Measurements from ENCODE around the gene RUBCNL.
A peak's percentile ranks its signal among the peaks of the same experiment; 100 is the strongest.

The RUBCNL gene

DNA sequence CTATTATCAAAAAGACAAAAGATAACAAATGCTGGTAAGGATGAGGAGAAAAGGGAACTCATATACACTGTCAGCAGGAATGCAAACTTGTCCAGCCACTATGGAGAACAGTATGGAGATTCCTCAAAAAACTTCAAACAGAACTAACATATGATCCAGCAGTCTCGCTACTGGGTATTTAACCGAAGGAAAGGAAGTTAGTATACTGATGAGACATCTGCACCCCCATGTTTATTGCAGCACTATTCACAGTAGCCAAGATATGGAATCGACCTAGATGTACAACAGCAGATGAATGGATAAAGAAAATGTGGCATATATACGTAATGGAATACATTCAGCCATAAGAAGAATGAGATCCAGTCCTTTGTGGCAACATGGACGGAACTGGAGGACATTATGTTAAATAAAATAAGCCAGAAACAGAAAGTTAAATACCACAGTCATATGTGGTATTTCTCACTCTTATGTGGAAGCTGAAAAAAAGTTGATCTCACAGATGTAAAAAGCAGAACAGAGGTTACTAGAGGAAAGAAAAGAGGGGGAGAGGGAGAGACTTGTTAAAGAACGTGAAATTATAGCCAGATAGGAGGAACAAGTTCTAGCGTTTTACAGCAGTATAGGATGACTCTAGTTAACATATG lies 83.2 kb downstream of the RUBCNL start:
- H3K4me3 ChIP-seq (ENCODE audit: low read depth, low read length), result no peak overlapping the region
- no peak for TF ChIP-seq CTCF (conservative IDR thresholded peaks at IDR 0.05; ENCODE audit: low read depth, low read length)
- DNase-seq (ENCODE audit: low read depth), result no peak

GRCh38 chr13:46297361-46297811 lies 89.7 kb downstream of the RUBCNL start:
- no peak for TF ChIP-seq CTCF (conservative IDR thresholded peaks at IDR 0.05; ENCODE audit: low read depth, low read length)
- H3K4me3 ChIP-seq (ENCODE audit: low read depth, low read length), result no peak overlapping the region
- DNase-seq (ENCODE audit: low read depth), result peak; percentile 67

GRCh38 chr13:46296921-46297320 lies 90.1 kb downstream of the RUBCNL start:
- DNase-seq (ENCODE audit: low read depth), result peak; percentile 79
- no peak overlapping the region for H3K4me3 ChIP-seq (ENCODE audit: low read depth, low read length)
- TF ChIP-seq CTCF (conservative IDR thresholded peaks at IDR 0.05; ENCODE audit: low read depth, low read length), result no peak

GRCh38 chr13:46296115-46296822 lies 90.8 kb downstream of the RUBCNL start:
- DNase-seq (ENCODE audit: low read depth), result peak; percentile 95
- TF ChIP-seq CTCF (conservative IDR thresholded peaks at IDR 0.05; ENCODE audit: low read depth, low read length), result no peak
- H3K4me3 ChIP-seq (ENCODE audit: low read depth, low read length), result no peak overlapping the region

- no peak overlapping the region for H3K4me3 ChIP-seq (ENCODE audit: low read depth, low read length)
- peak; percentile 84 for DNase-seq (ENCODE audit: low read depth)
- TF ChIP-seq CTCF (conservative IDR thresholded peaks at IDR 0.05; ENCODE audit: low read depth, low read length), result no peak
Measured at GRCh38 chr13:46295491-46296114, 91.4 kb downstream of the RUBCNL start.

DNA sequence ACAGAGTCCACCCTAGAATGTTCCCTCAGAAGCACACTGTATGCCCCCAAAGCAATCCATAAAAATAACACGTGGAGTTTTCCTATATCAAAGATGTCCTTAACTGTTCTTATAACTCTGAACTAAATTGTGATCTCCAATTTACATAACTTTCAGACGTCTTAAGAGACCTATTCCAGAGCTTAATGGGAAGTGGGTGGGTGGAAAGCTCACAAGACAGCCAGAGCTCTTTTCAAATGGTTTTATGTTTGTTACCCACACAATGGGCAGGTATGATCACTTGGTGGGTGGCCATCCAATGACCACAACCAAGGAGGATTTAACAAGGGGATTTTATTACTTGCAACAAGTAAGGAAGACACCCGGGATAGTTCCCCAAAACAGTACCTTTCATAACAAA lies 93.6 kb downstream of the RUBCNL start:
- DNase-seq (ENCODE audit: low read depth), result no peak

More for the DNA sequence above, 93.6 kb downstream of the RUBCNL start:
- TF ChIP-seq CTCF (conservative IDR thresholded peaks at IDR 0.05; ENCODE audit: low read depth, low read length), result no peak
- no peak overlapping the region for H3K4me3 ChIP-seq (ENCODE audit: low read depth, low read length)

Data from choroid plexus epithelial cell (primary cell).